ENCODE data around the gene CSN3. TPM values are rescaled to one million over a fixed set of nuclear protein-coding genes. Genes with fewer than 3 reads are reported as not detected.

The CSN3 gene
- total RNA-seq, 1 donor from 2014 or later: not detected

GRCh38 chr4:70291341-70291740, 48.9 kb downstream of the CSN3 start:
- intact Hi-C loops (cut with micrococcal nuclease): no loop called here

- intact Hi-C loops (cut with micrococcal nuclease): no loop called here
Observed at GRCh38 chr4:70297576-70297975, 55.2 kb downstream of the CSN3 start.

GRCh38 chr4:70298051-70298450, 55.7 kb downstream of the CSN3 start:
- intact Hi-C loops (cut with micrococcal nuclease): no loop called here

GRCh38 chr4:70299643-70300042, 57.2 kb downstream of the CSN3 start:
- intact Hi-C loops (cut with micrococcal nuclease): no loop called here

- intact Hi-C loops (cut with micrococcal nuclease): no loop called here
Observed at GRCh38 chr4:70300215-70300614, 57.8 kb downstream of the CSN3 start.

Other genes with a start within 250 kb of the CSN3 start
- not detected in 2 replicates for gene STATH, start 246.6 kb upstream of the CSN3 start, total RNA-seq
- not detected in 2 replicates for gene HTN3, start 214.1 kb upstream of the CSN3 start, total RNA-seq
- not detected in 2 replicates for gene HTN1, start 192.2 kb upstream of the CSN3 start, total RNA-seq
- not detected in 2 replicates for gene PRR27, start 88.4 kb upstream of the CSN3 start, total RNA-seq
- gene ODAM, start 46.9 kb upstream of the CSN3 start, total RNA-seq: not detected in 2 replicates
- not detected in 2 replicates for gene FDCSP, start 16.5 kb upstream of the CSN3 start, total RNA-seq
- not detected in 2 replicates for gene CABS1, start 92.4 kb downstream of the CSN3 start, total RNA-seq
- not detected in 2 replicates for gene SMR3A, start 118.2 kb downstream of the CSN3 start, total RNA-seq
- not detected in 2 replicates for gene SMR3B, start 140.5 kb downstream of the CSN3 start, total RNA-seq
- gene OPRPN, start 155.3 kb downstream of the CSN3 start, total RNA-seq: not detected in 2 replicates
- not detected in 2 replicates for gene MUC7, start 229.6 kb downstream of the CSN3 start, total RNA-seq